HG02610 (cell line): ENCODE data around the gene LGALSL.

Experiments used
- ATAC-seq: cut with Tn5 transposase; IDR thresholded peaks from one replicate; pipeline ENCODE4 v1.9.1; 2021; ENCODE audit warnings: mild to moderate bottlenecking, moderate library complexity; ENCODE audit not compliant: unreplicated experiment

The LGALSL gene

DNA sequence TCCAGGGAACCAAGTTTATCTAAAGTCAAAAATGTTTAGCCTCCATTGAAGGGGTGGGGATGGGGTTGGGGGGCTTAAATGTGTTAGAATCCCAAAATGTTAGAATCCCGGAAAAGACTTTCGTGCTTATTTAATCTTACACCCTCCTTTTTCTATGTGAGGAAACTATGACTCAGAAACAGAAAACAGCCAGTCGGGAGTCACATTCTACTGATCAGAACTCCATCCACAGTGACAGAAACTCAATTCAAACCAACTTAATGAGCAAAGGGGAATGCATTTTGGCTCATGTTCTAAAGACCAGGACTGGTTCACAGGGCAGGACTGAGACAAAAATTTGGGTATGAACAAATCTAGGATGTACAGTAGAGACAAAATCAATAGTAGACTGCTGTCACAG, 38.3 kb downstream of the LGALSL start:
- no peak for ATAC-seq

DNA sequence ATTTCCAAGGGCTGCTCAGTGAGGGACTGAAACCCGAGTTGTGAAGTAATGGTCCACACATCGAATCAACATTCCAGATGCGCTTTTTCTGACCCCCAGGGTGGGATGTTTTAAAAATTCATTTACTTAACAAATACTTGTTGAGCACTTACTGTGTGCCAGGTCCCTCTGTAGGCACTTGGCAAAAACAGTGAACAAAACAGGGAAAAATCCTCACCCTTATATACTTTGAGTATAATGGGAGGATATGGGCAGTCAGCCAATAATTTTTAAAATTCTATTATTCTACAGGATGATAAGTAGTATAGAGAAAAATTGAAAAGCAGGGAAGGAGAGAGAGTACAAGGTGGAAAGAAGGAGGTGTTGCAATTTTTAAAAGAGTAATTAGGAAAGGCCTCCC, 38.9 kb downstream of the LGALSL start:
- ATAC-seq: no peak

- no peak for ATAC-seq
Measured at GRCh38 chr2:64493788-64494187, 39.8 kb downstream of the LGALSL start.

DNA sequence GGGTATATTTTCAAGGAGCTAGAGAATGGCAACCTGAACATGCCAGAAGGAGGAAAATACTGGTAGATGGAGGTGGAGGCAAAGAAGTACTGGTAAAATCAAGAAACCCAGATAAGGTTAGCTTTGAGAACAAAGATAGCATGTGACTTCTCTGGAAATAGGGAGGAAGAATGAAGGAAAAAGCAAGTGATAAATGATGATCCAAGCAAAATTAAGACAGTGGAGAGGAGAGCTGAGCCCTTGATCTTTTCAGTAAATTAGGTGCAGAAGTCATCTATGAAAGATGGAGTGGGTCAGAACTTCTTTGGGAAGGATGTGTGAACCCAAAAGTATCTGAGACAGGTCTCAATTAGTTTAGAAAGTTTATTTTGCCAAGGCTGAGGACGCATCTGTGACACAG, 44.5 kb downstream of the LGALSL start:
- ATAC-seq: no peak

DNA sequence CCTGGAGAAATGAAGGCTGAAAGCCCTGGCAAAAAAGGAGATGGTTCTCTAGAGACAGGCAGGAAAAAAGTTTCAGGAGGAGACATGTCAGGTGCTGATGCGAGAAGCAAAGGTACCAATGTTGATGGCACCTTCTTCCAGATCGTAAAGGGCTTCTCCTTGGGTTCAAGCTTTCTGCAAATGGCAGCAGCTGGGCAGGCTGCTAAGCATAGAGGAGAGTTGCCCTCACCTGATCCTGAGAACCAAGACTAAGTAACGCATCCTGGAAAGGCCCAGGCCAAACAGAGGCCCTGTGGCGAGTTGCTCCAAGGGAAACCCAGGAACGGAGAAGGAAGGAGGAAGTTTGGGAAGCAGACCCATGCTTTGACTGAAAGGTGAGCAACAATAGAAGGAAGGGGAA, 46.6 kb downstream of the LGALSL start:
- no peak for ATAC-seq

GRCh38 chr2:64501946-64502345, 48.0 kb downstream of the LGALSL start:
- ATAC-seq: no peak

- ATAC-seq: no peak
Measured at GRCh38 chr2:64502860-64503259, 48.9 kb downstream of the LGALSL start.

DNA sequence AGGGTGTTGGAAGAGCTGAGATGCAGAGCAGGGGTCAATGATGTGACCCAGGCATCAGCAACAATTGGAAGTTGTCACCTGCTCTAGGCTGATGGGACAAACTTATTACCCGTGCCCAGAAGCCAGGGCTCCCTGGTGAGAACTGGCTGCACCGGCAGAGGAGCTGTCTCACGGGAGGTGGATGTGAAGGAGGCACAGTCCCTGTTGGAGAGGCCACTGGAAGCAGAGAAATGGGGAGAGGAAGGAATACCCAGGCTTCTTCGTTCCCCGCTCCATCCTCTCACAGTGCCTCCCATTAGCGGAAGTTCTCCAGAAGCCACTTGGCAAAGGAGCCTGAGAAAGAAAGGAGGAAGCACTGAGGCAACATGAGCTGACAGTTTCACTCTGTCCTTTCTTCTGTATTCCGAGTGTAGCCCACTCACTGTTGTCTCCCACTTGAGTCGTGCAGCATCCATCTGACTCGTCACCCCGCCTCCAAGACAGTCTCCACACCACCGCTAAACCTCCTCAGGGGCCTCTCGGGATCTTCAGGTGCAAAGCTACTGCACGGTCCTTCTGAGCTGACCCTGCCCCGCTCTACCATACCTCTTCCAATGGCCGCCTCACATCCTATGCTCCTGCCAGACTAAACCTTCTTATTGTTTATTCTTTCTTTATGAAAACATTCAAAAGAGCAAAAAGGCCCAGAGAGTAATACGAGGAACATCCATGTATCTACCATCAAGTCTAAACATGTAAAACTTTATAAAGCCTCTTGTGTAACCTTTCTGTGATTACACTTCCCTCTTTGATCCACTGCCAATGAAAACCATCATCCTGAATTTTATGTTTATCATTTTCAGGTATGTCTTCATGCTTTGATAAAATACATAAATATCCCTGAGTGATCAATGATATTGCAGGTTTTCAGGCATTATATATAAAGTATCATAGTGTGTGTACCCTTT, 51.1 kb downstream of the LGALSL start:
- no peak for ATAC-seq

DNA sequence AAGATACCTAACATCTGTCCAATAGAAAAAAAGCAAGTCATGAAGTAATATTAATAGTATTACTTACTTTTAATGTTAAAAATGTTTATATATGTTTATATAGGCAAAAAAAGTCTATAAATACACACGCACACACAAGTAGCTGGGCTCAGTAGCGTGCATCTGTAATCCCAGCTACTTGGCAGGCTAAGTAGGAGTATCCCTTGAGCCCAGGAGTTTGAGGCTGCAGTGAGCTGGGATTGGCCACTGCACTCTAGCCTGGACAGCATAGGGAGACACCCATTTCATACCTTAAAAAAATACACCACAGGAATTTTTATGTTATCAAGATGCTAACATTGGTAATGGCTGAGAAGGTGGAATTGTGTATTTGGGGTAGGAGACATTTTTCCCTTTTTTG, 52.7 kb downstream of the LGALSL start:
- no peak for ATAC-seq
